Keratinocyte (primary cell): ENCODE results near the gene EGFL8. TPM values are rescaled to one million over a fixed set of nuclear protein-coding genes. Genes with fewer than 3 reads are reported as not detected.
"Not testable (repeated sequence)": the region's sequence is repeated elsewhere in the genome, so short reads cannot be mapped to it uniquely, and the experiment has no call there.

Experiments
- DNase-seq: peaks from one replicate; pipeline ENCODE4 v3.0.0-alpha.2; 2011; ENCODE audit warnings: low read depth, missing footprints, low spot score
- FAIRE-seq: peaks from 2 replicates; lab custom pipeline; 2011; peaks lifted over from hg19 to GRCh38; lab: Jason Lieb, UNC
- H2AFZ ChIP-seq: 2 replicates; pipeline ENCODE4 v1.6.0; 2012; ENCODE audit warnings: low read length, control low read depth, inconsistent platforms; ENCODE audit not compliant: control insufficient read depth
- H3K27ac ChIP-seq: 2 replicates; pipeline ENCODE4 v1.5.1; 2011; ENCODE audit warnings: low read length; ENCODE audit not compliant: control insufficient read depth, insufficient read depth
- H3K27me3 ChIP-seq: 3 replicates; pipeline ENCODE4 v1.6.0; 2011; ENCODE audit warnings: low read length; ENCODE audit not compliant: control insufficient read depth, insufficient read depth; ENCODE audit errors: extremely low read depth
- H3K36me3 ChIP-seq, 2 experiments: 2 replicates in 1 of 2; 3 replicates in 1 of 2; pipeline ENCODE4 v1.5.1; 2011; ENCODE audit warnings: low read length in 2 of 2, mild to moderate bottlenecking in 1 of 2; ENCODE audit not compliant: control insufficient read depth in 2 of 2, insufficient read depth in 2 of 2; ENCODE audit errors: extremely low read depth in 1 of 2
- H3K4me1 ChIP-seq: 3 replicates; pipeline ENCODE4 v1.5.1; 2011; ENCODE audit warnings: low read length; ENCODE audit not compliant: control insufficient read depth, insufficient read depth; ENCODE audit errors: extremely low read depth
- H3K4me2 ChIP-seq: 3 replicates; pipeline ENCODE4 v1.6.0; 2011; ENCODE audit warnings: low read depth, low read length; ENCODE audit not compliant: control insufficient read depth, insufficient read depth; ENCODE audit errors: extremely low read depth
- H3K4me3 ChIP-seq, 3 experiments: fragments of 200-600 bp in 1 of 3; sonication (generic) in 1 of 3; 2 replicates in 2 of 3; 3 replicates in 1 of 3; pipeline ENCODE4 v1.5.1; 2011 to 2016; ENCODE audit warnings: low read length in 3 of 3, mild to moderate bottlenecking in 3 of 3, control low read depth in 2 of 3, inconsistent platforms in 1 of 3, low read depth in 1 of 3, mixed read lengths in 1 of 3, mixed run types in 1 of 3, moderate library complexity in 1 of 3; ENCODE audit not compliant: control insufficient read depth in 2 of 3, insufficient read depth in 2 of 3; ENCODE audit errors: extremely low read depth in 1 of 3
- H3K79me2 ChIP-seq: 2 replicates; pipeline ENCODE4 v1.6.0; 2012; ENCODE audit warnings: low read length; ENCODE audit not compliant: control insufficient read depth, insufficient read depth
- H3K9ac ChIP-seq: 3 replicates; pipeline ENCODE4 v1.6.0; 2011; ENCODE audit warnings: low read length; ENCODE audit not compliant: control insufficient read depth, insufficient read depth; ENCODE audit errors: extremely low read depth
- H3K9me1 ChIP-seq: 3 replicates; pipeline ENCODE4 v1.6.0; 2011; ENCODE audit warnings: low read length; ENCODE audit not compliant: control insufficient read depth, insufficient read depth; ENCODE audit errors: extremely low read depth
- H3K9me3 ChIP-seq: 2 replicates; pipeline ENCODE4 v1.5.1; 2012; ENCODE audit warnings: low read depth, low read length; ENCODE audit not compliant: control insufficient read depth
- H4K20me1 ChIP-seq: 3 replicates; pipeline ENCODE4 v1.6.0; 2011; ENCODE audit warnings: low read length; ENCODE audit not compliant: control insufficient read depth, insufficient read depth; ENCODE audit errors: extremely low read depth
- CTCF ChIP-seq, 3 experiments: IDR thresholded peaks in 1 of 3; conservative IDR thresholded peaks in 1 of 3; optimal IDR thresholded peaks in 1 of 3; 2 replicates in 2 of 3; 3 replicates in 1 of 3; pipeline versions ENCODE3 to v1.5.1; 2011; ENCODE audit warnings: low read length in 3 of 3, mild to moderate bottlenecking in 3 of 3, moderate library complexity in 2 of 3, control low read depth in 1 of 3, inconsistent platforms in 1 of 3; ENCODE audit not compliant: insufficient read depth in 2 of 3; ENCODE audit errors: extremely low read depth in 1 of 3
- EZH2 ChIP-seq: IDR thresholded peaks from one replicate; pipeline ENCODE4 v1.6.1; 2012; ENCODE audit warnings: inconsistent platforms, mild to moderate bottlenecking, low read length, moderate library complexity
- dilution Hi-C: fragments of 300-500 bp; cut with MboI; formaldehyde crosslinking; loops from one replicate; pipeline ENCODE4 v1.7.0; 2020; ENCODE audit warnings: low sequenced_read_pairs; ENCODE audit not compliant: extremely low pct_ligation_motif_present
- polyA plus RNA-seq, 5 experiments: library from polyadenylated mRNA; depleted of rRNA in 3 of 5; stranded (reverse) in 3 of 5; stranded (forward) in 1 of 5; unstranded in 1 of 5; fragments of >200 nt; gene quantifications; 1 replicate in 1 of 5; 2 replicates in 3 of 5; 3 replicates in 1 of 5; pipeline versions ENCODE4 v1.2.1 to v1.2.3, GENCODE V29; 2011 to 2012; ENCODE audit warnings: missing spikeins in 2 of 5, low read depth in 1 of 5, low replicate concordance in 1 of 5

Gene EGFL8
- polyA plus RNA-seq, 1 donor (not counting 4 experiments of a cell fraction or from before 2014, with no cell fraction given) = 3.7 TPM

- Histone ChIP-seq H3K27ac (no peak within 1 kb of the TSS), H3K4me1 (peaks cover 6% of the 10 kb centered on the region), H3K36me3 (peaks cover 18 to 20% of the 10 kb centered on the region in 2 experiments), H3K9me3 (no peaks in the 10 kb centered on the region), H3K4me3 (no peak within 1 kb of the TSS), H3K9me1 (no peaks in the 10 kb centered on the region), H3K9ac (no peak within 1 kb of the TSS), H2AFZ (no peak within 1 kb of the TSS), H3K27me3 (no peaks in the 10 kb centered on the region), H4K20me1 (no peaks in the 10 kb centered on the region), H3K79me2 (peaks cover 8% of the 10 kb centered on the region), H3K4me2 (no peak within 1 kb of the TSS)
- FAIRE-seq (no peak), DNase-seq (no peak)
- dilution Hi-C loops = no loop called here
- no peak for TF ChIP-seq EZH2
- no peak for TF ChIP-seq CTCF (optimal IDR thresholded peaks at IDR 0.05 in 1 of 3, IDR thresholded peaks at IDR 0.05 in 1 of 3, conservative IDR thresholded peaks at IDR 0.05 in 1 of 3; ENCODE audit: extremely low read depth in 1 of 3, insufficient read depth in 2 of 3, low read length in 3 of 3)
Observed at GRCh38 chr6:32184084-32184640, 19.8 kb downstream of the EGFL8 start, which contains the start of gene AGER. AGER (minus strand) TSS chr6:32184253; CDS start chr6:32184222, 31 bp downstream.

GRCh38 chr6:32185681-32186131 is 21.3 kb downstream of the EGFL8 start:
- H3K9me1 ChIP-seq, H3K27me3 ChIP-seq, H3K4me1 ChIP-seq, dilution Hi-C loops, H3K4me3 ChIP-seq, FAIRE-seq, H3K4me2 ChIP-seq, DNase-seq, H4K20me1 ChIP-seq, H3K9me3 ChIP-seq, H3K9ac ChIP-seq, H2AFZ ChIP-seq: not testable (repeated sequence)
- H3K79me2 ChIP-seq = peaks cover 12% of the 10 kb centered on the region
- peaks cover 18% of the 10 kb centered on the region in 2 experiments for H3K36me3 ChIP-seq
- H3K27ac ChIP-seq = peak overlapping the region; percentile 31

DNA sequence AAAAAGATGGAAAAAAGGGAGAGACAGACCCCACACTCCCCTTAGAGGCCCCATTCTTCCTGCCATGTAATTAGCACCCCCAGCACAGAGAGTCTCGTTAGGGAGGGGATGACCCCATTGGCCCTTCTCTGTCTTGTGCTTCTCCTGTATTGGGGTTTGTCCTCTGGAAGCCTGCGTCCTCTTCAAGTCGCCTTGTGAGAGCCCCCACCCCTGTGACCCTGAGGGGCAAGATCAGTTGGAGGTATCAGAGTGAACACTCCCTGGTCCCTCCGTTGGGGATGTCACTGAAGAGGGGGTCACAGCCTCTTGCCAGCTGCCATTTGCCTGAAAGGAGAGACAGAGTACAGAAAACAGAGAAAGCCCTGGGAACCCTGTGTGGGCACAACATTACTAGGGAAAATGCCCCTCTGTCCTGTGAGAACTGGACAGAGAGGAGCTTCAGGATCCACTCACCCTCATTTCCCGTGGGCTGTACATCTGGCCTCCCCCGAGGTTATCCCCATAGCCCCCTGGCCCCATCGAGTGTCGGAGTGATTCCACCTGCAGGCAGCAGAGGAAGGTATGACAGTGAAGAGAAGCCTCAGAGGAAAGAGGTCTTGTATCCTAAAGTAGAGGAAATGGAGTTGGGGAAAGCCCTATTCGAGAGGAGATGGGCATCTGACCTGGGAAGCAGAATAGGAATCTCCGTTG is 21.9 kb downstream of the EGFL8 start:
- H3K4me2 ChIP-seq, dilution Hi-C loops: not testable (repeated sequence)

More for the DNA sequence above, 21.9 kb downstream of the EGFL8 start:
- H2AFZ ChIP-seq, DNase-seq, H3K9me3 ChIP-seq, FAIRE-seq, H3K9me1 ChIP-seq, H3K9ac ChIP-seq, H3K4me3 ChIP-seq, H3K27me3 ChIP-seq, H3K4me1 ChIP-seq, H4K20me1 ChIP-seq: not testable (repeated sequence)
- H3K36me3 ChIP-seq = peaks cover 12 to 15% of the 10 kb centered on the region in 2 experiments
- H3K79me2 ChIP-seq = peaks cover 12% of the 10 kb centered on the region
- peak overlapping the region; percentile 31 for H3K27ac ChIP-seq
